Daoy (cell line): ENCODE data around the gene SYNE2. TPM values are rescaled to one million over a fixed set of nuclear protein-coding genes. Genes with fewer than 3 reads are reported as not detected.
"Not testable (repeated sequence)": the region's sequence is repeated elsewhere in the genome, so short reads cannot be mapped to it uniquely, and the experiment has no call there.

ENCODE experiments used
- DNase-seq: peaks from one replicate; pipeline ENCODE4 v3.0.0-alpha.2; 2015; ENCODE audit warnings: low read depth
- total RNA-seq: library from RNA; depleted of rRNA; stranded (reverse); fragments of >200 nt; shearing (Covaris generic); gene quantifications from 2 replicates; pipeline ENCODE4 v1.2.3, GENCODE V29; 2014; rRNA removed

SYNE2 gene, protein sequence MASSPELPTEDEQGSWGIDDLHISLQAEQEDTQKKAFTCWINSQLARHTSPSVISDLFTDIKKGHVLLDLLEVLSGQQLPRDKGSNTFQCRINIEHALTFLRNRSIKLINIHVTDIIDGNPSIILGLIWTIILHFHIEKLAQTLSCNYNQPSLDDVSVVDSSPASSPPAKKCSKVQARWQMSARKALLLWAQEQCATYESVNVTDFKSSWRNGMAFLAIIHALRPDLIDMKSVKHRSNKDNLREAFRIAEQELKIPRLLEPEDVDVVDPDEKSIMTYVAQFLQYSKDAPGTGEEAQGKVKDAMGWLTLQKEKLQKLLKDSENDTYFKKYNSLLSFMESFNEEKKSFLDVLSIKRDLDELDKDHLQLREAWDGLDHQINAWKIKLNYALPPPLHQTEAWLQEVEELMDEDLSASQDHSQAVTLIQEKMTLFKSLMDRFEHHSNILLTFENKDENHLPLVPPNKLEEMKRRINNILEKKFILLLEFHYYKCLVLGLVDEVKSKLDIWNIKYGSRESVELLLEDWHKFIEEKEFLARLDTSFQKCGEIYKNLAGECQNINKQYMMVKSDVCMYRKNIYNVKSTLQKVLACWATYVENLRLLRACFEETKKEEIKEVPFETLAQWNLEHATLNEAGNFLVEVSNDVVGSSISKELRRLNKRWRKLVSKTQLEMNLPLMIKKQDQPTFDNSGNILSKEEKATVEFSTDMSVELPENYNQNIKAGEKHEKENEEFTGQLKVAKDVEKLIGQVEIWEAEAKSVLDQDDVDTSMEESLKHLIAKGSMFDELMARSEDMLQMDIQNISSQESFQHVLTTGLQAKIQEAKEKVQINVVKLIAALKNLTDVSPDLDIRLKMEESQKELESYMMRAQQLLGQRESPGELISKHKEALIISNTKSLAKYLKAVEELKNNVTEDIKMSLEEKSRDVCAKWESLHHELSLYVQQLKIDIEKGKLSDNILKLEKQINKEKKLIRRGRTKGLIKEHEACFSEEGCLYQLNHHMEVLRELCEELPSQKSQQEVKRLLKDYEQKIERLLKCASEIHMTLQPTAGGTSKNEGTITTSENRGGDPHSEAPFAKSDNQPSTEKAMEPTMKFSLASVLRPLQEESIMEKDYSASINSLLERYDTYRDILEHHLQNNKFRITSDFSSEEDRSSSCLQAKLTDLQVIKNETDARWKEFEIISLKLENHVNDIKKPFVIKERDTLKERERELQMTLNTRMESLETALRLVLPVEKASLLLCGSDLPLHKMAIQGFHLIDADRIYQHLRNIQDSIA (N-terminal part only)
- 24.1 and 30.2 TPM in 2 replicates for total RNA-seq

DNA sequence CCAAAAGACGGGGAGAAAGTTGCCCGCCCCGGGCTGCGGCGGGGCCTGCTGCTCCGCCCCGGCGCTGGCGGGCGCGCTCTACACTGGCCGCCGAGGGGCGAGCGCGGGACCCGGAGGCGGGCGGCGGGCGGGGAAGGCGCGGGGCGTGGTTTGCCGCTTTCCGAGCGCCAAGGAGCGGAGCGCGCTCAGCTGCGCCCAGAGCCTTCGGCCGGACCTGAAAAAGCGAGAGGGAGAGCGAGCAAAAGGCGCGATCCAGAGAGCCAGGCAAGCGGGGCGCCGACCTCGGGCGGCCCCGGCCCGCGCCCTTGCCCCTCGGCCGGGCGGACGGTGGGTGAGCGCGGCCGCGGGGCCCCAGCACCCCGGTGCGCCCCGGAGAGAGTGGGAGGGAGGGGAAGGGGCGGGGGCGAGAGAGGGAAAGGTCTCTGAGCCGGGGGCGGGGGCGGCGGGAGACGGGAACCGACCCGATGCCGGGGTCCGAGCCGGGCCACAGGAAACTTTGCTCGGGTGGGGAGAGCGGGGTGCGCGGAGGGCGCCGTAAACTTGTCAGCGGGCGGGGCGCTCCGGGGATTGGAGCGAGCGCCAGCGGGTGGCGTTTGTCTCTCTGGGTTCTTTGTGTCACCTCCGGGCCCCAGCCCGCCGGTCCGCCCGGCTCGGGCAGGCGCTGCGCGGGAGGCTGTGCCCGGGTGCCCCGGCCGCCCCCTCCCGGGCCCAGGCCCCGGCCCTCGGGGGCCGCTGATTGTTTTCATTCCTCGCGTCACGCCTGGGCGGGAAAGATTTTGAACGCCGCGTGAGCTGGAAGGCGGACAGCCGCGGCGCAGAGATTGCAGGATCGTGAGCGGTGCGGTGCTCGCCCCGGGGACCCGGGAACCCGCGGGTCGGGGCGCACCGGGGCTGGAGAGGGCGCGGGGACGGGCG lies at the start of gene SYNE2:
Gene SYNE2, plus strand, starts transcription at position 188 of the 915 bp plus-strand sequence. CDS start 56,145 bp downstream, outside the sequence.
- peak; percentile 93 for DNase-seq

DNA sequence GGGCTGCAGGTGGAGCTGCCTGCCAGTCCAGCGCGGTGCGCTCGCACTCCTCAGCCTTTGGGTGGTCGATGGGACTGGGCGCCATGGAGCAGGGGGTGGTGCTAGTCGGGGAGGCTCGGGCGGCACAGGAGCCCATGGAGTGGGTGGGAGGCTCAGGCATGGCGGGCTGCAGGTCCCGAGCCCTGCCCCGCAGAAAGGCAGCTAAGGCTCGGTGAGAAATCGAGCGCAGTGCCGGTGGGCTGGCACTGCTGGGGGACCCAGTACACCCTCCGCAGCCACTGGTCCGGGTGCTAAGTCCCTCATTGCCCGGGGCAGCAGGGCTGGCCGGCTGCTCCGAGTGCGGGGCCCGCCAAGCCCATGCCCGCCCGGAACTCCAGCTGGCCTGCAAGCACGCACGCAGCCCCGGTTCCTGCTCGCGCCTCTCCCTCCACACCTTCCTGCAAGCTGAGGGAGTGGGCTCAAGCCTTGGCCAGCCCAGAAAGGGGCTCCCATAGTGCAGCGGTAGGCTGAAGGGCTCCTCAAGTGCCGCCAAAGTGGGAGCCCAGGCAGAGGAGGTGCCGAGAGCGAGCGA lies 49.5 kb upstream of the SYNE2 start:
- DNase-seq = not testable (repeated sequence)

DNA sequence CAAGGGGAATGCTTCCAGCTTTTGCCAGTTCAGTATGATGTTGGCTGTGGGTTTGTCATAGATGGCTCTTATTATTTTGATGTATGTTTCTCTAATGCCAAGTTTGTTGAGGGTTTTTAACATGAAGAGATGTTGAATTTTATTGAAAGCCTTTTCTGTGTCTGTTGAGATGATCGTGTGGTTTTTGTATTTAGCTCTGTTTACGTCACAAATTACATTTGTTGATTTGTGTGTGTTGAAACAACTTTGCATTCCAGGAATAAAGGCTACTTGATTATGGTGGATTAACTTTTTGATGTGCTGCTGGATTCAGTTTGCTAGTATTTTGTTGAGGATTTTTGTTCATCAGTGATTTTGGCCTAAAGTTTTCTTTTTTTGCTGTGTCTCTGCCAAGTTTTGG lies 46.7 kb upstream of the SYNE2 start:
- DNase-seq = not testable (repeated sequence)

DNA sequence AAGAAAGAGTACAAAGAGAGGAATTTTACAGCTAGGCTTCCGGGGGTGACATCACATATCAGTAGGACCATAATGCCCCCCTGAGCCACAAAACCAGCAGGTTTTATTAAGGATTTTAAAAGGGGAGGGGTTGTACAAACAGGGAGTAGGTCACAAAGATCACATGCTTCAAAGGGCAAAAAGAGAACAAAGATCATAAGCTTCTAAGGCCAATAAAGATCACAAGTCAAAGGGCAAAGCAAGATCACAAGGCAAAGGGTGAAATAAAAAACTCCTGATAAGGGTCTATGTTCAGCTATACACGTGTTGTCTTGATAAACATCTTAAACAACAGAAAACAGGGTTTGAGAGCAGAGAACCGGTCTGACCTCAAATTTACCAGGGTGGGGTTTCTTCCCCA lies 41.1 kb upstream of the SYNE2 start:
- not testable (repeated sequence) for DNase-seq

DNA sequence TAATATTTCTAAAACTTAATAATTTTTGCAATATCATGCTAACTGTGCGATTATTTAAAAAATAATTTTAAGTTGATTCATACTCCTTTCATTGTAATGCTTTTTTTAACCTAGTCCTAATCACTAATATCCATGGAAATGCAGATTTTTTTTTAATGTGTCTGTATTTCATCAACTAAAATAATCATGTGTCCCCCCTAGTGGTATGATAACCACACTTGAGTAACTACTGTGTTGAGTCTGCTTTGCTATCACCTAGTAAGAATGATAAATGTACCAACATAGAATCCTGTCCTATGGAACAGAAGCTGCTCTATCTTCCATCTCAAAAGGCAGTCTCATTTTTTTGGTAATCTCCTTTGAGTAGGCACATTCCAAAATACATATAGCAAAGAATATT lies 19.1 kb upstream of the SYNE2 start:
- DNase-seq = no peak

DNA sequence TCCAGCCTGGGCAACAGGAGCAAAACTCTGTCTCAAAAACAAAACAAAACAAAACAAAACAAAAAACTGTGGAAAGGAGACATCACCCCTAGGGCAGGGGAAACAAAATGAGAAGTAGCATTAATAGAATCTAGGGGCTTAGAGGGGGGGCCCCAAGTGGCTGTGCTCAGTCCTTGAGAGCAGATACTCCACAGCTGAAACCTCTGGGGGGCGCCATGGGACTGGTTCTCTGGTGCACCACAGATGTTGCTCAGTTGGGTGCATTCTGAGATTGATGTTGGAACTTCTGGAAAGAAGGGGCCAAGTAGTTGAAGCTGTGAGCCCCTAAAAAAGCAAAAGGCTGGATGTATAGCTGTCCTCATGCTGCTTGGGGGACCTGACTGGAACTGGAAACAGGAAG lies 11.8 kb upstream of the SYNE2 start:
- DNase-seq = peak; percentile 13

DNA sequence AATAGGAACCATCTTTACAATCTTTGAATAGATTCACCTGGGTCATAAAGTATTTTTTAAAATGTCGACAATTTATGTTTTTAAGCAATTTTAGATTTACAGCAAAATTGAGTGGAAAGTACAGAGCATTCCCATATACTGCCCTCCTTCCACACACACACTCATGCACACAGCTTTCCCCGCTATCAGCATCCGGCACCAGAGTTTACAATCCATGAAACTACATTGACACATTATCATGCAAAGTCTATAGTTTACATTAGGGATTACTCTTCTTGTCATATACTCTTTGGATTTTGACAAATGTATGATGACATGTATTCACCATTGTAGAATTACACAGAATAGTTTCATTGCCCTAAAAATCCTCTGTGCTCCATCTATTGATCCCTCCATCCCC lies 9.0 kb upstream of the SYNE2 start:
- no peak for DNase-seq

DNA sequence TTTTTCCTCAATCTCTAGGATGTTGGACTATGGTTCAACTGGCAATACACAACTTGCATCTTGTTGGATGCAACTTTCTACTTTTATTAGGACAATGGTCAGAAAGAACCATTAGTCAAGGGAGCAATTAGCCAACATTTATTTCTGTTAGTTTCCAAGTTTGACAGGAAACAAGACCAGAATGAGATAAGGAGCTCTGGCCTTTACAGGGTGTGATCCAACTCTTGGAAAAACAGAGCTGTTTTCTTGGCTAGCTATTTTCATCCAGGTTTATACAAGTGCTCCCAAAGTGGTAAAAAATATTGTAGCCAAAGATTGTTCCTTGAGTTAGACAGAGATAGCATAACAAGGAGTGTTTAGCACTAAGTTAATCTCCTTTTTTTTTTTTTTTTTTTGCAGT lies 3.9 kb upstream of the SYNE2 start:
- no peak for DNase-seq

DNA sequence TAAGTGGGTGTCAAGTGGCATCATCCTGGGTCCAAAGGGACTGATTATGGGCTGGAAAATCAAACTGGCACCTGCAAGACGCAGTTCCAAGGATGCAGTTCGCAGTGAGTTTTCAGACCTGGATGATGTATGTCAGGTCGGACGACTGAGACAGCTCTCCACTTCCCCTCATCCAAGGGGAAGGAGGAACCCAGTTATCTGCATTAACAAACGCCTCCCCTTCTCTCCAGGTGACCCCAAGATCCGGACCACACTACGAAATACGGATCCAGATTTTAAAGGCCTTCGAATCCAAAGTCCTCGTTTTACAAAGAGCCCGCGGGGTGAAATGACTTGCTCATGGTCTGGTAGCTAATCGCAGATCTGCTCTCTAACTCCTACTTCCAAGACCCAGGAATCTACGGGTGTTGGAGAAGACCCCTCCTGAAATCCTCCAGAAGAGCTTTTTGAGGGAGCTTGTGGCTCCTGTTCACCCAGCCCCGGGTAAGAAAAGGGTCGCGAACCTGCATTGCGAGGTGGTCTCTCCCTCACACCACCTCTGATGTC lies 460 bp upstream of the SYNE2 start:
- no peak for DNase-seq

DNA sequence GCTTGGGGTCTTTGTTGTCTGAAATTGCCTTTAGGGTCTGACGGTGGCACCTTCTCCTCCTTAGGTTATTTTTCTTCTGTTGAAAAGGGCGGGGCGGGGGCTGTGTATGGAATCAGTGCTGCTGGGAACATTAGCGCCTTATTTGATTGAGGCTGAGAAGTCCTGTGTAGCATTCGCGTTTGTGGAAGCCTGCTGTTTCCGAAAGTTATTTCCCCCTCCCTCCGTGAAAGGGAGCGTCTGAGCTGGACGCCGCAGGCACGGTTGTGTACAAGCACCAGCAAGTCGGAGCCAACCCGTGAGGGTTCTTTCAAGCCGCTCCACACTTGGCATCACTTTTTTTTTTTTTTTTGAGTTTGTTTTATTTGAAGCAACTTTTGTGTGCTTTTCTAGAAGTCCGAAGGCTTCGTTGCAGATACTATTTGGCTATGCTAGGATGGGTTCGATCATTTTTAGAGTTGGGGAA lies 1.1 kb downstream of the SYNE2 start:
- peak; percentile 78 for DNase-seq

DNA sequence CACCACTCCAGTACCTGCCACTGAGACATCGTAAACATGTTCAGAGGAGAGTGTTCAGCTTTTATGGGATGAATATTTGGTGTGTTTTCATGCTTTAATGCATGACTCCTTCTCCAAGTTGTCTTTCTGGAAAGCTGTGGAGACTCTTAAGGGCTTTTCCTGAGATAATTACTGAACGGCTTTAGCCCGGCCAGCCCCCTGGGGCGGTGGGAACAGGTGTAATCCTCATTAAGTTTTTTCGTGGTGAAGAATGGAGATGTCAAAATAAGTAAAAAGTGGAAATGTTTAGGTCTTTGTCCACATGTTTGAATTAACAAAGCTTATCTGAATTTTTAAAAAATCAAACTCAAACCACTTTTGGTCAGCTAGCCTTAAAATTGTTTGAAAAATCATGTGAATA lies 1.5 kb downstream of the SYNE2 start:
- DNase-seq = no peak

DNA sequence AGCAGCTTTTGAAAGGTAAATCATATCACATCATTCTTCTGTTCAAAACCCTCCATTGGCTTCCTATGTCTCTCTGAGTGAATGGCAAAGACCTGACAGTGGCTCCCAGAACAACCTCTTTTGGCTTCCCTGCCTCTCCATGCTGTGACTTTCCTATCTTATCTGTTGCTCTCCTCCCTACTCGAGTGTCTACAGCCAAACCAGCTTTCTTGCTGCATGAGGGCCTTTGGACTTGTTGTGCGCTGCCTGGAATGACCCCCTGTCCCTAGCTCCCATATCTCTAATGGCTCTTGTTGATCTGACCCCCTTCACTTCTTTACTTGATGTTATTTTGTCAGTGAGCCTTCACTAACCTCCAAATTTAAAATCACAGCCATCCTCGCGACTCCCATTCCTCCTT lies 2.5 kb downstream of the SYNE2 start:
- DNase-seq = no peak

DNA sequence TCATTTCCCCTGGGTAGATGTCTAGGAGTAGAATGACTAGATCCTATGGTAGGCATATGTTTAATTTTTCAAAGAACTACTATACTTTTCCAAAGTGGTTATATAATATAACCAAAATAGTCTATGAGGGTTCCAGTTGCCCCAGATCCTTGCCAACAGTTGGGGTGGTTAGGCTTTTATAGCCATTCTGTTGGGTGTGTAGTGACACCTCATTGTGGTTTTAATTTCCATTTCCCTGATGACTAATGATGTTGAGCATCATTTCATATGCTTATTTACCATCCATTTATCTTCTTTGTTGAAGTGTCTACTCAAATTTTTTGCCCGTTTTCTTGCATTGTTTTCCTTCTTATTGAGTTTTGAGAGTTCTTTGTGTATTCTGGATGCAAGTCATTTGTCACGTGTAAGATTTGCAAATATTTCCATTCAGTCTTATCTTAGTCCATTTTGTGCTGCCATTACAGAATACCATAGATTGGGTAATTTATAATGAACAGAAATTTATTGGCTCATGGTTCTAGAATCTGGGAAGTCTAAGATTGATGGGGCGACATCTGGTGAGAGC lies 4.7 kb downstream of the SYNE2 start:
- peak; percentile 57 for DNase-seq

DNA sequence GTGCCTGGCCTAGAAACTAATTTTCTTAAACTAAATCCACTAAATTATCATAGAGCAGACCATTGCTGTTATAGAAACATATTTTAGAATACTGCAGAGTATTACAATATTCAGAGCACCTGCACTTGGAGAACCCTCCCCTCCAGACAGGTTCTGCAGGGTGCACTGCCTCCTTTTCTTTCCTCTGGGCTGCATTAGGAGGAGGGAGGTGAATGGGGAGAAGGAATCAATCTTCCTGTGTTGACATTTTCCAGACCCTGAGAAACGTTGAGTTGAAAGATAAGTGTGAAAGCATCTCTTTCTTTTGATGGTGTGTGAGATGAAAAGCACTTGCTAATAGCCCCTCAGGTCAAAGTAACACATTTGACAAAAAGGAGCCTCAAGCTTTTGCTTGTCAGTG lies 7.3 kb downstream of the SYNE2 start:
- no peak for DNase-seq

DNA sequence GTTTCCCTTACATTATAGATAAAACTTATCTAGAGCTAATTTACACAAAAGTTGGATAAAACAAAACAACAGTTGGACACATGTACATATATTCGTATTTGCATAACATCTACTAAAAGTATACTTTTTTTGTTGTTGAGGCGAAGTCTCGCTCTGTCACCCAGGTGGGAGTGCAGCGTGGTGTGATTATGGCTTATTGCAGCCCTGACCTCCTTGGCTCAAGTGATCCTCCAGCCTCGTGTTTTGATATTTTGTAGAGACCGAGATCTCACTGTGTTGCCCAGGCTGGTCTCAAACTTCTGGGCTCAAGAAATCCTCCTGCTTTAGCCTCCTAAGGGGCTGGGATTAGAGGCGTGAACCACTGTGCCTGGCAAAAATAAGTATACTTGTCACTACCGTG lies 9.4 kb downstream of the SYNE2 start:
- DNase-seq = no peak

DNA sequence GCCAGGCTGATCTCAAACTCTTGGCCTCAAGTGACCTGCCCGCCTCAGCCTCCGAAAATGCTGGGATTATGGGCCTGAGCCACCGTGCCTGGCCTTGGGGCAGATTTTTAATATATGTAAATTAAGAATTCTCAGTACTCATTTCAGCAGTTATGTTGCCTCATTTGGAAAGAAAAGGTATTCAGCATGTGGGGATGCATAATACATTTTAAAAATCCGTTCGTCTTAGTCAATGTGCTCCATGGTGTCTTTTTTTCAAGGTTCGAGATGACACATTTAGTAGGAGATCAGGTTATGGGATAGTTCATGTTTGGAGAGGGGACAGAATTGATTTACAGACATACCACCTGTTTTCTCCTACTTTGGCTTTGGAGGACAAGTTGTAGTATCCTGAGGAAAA lies 10.2 kb downstream of the SYNE2 start:
- DNase-seq = no peak

DNA sequence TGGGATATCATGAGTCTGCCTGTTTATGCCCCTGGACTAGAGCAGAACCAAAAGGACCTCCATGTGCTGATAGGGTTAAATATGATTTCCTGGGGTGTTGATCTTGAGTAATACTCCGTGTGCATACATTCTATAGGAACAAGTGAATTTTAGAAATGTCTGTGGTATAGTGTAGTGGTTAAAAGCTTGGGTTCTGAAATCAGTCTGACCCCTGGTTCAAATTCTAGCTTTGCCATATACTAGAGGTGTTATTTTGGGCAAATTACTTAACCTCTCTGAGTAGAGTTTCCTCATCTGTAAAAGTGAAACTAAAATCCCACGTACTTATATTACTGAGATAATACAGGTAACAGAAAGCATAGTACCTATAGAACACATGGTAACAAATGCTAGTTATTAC lies 12.0 kb downstream of the SYNE2 start:
- not testable (repeated sequence) for DNase-seq

DNA sequence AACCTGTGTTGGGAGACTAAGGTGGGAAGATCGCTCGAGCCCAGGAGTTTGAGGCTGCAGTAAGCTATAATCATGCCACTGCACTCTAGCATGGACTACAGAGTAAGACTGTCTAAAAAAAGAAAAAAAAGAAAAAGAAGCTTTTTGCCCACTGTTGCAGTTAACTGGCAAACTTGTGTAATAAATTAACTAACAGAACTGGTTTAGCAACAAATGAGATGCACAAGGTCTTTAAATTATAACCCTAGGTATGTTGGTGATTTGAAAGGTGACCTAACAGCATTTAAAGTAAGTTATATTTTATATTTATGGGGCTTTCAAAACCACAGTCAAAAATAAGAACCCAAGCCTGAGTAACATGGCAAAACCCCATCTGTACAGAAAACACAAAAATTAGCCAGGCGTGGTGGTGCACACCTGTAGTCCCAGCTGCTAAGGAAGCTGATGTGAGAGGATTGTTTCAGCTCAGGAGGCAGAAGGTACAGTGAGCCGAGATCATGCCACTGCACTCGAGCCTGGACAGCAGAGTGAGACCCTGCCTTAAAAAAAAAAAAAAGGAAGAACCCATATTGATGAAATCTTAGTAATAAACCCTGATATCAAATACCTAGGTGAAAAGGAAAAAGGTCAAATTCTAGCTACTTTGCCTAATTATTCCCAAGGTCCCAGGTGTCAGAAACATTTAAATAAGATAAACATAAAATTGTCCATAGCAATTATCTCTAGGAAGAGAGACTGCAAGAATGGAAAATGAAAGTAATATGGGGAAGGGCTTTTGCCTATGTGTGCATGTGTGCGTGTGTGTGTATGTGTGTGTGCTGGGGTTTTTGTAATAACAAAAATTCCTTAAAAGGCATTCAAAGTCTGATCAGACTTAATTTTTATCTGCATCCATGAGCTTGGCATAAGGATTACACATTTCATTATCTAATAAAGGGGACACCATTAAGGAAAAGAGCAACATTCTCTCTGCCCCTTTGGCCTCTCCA lies 15.4 kb downstream of the SYNE2 start:
- no peak for DNase-seq
